ENCODE data around the gene BPTF.
"Not testable (repeated sequence)": the region's sequence is repeated elsewhere in the genome, so short reads cannot be mapped to it uniquely, and the experiment has no call there.

BPTF gene

DNA sequence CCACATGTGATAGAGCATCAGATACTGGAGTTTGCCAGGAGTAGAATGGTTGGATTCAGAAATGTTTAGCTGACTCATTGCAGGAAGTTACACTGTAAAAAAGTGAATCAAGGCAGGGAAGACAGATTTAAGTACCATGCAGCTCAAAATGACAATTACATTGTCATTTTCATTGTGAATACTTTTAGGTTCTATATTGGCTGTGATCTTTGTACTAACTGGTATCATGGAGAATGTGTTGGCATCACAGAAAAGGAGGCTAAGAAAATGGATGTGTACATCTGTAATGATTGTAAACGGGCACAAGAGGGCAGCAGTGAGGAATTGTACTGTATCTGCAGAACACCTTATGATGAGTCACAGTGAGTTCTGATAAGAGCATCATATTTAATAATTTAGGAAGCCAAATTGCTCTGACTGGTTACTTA is 137.9 kb downstream of the BPTF start:
- not testable (repeated sequence) for H3K4me1 Mint-ChIP-seq; H3K27me3 Mint-ChIP-seq (ENCODE audit: low read depth); H3K9me3 Mint-ChIP-seq; H3K4me3 Mint-ChIP-seq
- TF ChIP-seq, protein P1, sequence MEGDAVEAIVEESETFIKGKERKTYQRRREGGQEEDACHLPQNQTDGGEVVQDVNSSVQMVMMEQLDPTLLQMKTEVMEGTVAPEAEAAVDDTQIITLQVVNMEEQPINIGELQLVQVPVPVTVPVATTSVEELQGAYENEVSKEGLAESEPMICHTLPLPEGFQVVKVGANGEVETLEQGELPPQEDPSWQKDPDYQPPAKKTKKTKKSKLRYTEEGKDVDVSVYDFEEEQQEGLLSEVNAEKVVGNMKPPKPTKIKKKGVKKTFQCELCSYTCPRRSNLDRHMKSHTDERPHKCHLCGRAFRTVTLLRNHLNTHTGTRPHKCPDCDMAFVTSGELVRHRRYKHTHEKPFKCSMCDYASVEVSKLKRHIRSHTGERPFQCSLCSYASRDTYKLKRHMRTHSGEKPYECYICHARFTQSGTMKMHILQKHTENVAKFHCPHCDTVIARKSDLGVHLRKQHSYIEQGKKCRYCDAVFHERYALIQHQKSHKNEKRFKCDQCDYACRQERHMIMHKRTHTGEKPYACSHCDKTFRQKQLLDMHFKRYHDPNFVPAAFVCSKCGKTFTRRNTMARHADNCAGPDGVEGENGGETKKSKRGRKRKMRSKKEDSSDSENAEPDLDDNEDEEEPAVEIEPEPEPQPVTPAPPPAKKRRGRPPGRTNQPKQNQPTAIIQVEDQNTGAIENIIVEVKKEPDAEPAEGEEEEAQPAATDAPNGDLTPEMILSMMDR (IDR thresholded peaks at IDR 0.05; ENCODE audit: unreplicated experiment in 3 of 3), result peak; percentile 59 to 70 (median 62)
- peak overlapping the region in 1 of 3 experiments; percentile 14 for H3K27ac Mint-ChIP-seq
- H3K36me3 Mint-ChIP-seq (ENCODE audit: low read depth), result peaks cover 63% of the 10 kb centered on the region

DNA sequence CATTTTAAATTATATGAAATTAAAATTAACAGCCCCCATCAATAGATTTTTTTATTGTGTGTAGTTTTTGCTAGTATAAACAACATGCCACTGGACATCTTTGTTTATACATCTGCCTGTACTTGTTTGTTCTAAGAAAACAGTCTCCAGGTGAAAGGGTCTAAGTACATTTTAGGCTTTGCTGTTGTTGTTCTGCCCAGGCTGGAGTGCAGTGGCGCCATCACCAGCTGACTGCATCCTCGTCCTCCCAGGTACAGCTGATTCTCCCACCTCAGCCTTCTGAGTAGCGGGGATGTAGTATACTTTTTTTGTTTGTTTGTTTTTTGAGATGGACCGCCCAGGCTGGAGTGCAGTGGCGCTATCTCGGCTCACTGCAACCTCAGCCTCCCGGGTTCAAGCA is 145.5 kb downstream of the BPTF start:
- no peaks in the 10 kb centered on the region for H3K27me3 Mint-ChIP-seq (ENCODE audit: low read depth)
- TF ChIP-seq, protein P1 (IDR thresholded peaks at IDR 0.05; ENCODE audit: unreplicated experiment in 3 of 3), result no peak
- H3K4me3 Mint-ChIP-seq, result no peak overlapping the region
- H3K27ac Mint-ChIP-seq, result no peak overlapping the region
- no peaks in the 10 kb centered on the region for H3K4me1 Mint-ChIP-seq
- H3K36me3 Mint-ChIP-seq (ENCODE audit: low read depth), result peaks cover 56% of the 10 kb centered on the region
- H3K9me3 Mint-ChIP-seq, result no peaks in the 10 kb centered on the region

DNA sequence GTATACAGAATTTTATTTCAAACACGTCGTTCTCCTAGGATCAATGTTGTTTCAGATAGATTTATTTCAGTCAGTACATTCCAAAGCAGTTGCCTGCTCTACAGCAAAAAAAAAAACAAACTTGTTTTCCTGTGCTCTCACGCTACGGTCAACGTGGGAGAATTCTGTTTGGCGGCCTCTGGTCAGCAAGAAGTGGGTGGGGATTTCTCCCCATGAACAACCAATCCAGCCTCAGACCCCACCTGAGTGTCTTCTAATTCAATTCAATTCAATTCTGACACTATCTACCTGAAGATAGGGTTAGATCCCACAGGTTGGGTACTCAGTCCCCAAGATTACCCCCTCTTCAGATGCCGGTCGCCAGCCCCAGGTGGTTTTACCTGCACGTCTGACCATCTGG is 148.9 kb downstream of the BPTF start:
- Mint-ChIP-seq H3K27ac (peak overlapping the region in 1 of 3 experiments; percentile 34), H3K36me3 (ENCODE audit: low read depth) (peaks cover 52% of the 10 kb centered on the region), H3K4me3 (no peak overlapping the region), H3K4me1 (no peaks in the 10 kb centered on the region), H3K27me3 (ENCODE audit: low read depth) (no peaks in the 10 kb centered on the region), H3K9me3 (no peaks in the 10 kb centered on the region)
- TF ChIP-seq, protein P1 (IDR thresholded peaks at IDR 0.05; ENCODE audit: unreplicated experiment in 3 of 3), result no peak

DNA sequence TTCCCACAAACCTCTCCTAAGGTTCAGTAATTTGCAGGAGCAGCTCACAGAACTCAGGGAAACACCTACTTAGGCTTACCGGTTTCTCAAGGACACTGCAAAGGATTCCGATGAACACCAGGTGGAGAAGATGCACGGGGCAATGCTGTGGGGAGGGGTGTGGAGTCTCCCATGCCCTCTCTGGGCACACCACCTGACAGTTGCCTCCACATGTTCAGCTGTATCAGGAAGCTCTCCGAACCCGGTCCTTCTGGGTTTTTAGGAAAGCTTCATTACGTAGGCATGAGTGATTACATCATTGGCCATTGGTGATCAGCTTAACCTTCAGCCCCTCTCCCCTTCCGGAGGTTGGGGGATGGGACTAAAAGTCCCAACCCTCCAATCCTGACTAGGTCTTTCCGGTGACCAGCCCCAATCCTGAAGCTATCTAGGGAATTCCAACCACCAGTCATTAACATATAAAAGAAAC is 149.3 kb downstream of the BPTF start:
- TF ChIP-seq, protein P1 (IDR thresholded peaks at IDR 0.05; ENCODE audit: unreplicated experiment in 3 of 3), result no peak
- Mint-ChIP-seq H3K27me3 (ENCODE audit: low read depth) (no peaks in the 10 kb centered on the region), H3K9me3 (no peaks in the 10 kb centered on the region), H3K4me3 (no peak overlapping the region), H3K4me1 (no peaks in the 10 kb centered on the region), H3K27ac (no peak overlapping the region), H3K36me3 (ENCODE audit: low read depth) (peaks cover 52% of the 10 kb centered on the region)

DNA sequence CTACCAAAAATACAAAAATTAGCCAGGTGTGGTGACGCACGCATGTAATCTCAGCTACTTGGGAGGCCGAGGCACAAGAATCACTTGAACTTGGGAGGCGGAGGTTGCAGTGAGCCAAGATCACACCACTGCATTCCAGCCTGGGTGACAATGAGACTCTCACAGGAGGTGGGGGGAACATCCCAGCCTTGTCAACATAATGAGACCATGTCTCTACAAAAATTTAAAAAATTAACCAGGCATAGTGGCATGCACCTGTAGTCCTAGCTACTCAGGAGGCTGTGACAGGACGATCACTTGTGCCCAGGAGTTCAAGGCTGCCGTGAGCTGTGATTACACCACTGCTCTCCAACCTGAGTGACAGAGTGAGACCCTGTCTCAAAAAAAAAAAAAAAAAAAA is 151.0 kb downstream of the BPTF start:
- H3K27me3 Mint-ChIP-seq (ENCODE audit: low read depth); H3K27ac Mint-ChIP-seq; H3K9me3 Mint-ChIP-seq; H3K4me1 Mint-ChIP-seq; H3K4me3 Mint-ChIP-seq: not testable (repeated sequence)
- H3K36me3 Mint-ChIP-seq (ENCODE audit: low read depth), result peaks cover 55% of the 10 kb centered on the region

DNA sequence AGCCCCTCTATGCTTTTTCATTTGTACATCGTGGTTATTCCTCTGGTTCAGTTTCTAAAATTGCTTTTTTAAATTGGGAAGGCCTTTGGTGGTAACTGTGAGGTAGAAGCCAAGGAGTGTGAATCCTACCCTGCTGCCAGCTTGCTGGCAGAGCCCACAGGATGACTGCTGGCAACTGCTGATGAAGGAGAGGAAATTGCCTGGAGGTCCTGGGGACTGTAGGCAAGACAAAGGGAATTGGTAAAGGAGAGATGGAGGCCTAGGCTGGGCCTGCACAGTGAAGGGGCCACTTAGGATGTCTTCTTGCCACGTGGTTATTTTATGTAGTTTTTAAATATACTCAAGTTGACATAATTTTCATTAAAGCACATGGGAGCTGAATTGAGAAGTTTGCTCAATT is 155.2 kb downstream of the BPTF start:
- H3K27me3 Mint-ChIP-seq (ENCODE audit: low read depth), result no peaks in the 10 kb centered on the region

DNA sequence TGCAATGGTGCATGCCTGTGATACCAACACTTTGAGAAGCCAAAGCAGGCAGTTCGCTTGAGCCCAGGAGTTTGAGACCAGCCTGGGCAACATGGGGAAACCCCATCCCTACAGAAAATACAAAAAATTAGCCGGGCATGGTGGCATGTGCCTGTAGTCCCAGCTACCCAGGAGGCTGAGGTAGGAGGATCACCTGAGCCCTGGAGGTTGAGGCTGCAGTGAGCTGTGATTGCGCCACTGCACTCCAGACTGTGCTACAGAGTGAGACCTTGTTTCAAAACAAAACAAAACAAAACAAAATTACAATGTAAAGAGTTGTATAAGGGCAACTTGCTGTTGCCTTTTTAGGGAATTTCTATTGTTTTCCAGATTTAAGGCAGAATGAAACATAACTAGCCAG is 155.6 kb downstream of the BPTF start:
- not testable (repeated sequence) for H3K4me1 Mint-ChIP-seq; H3K4me3 Mint-ChIP-seq; H3K27me3 Mint-ChIP-seq (ENCODE audit: low read depth); H3K9me3 Mint-ChIP-seq
- H3K27ac Mint-ChIP-seq, result peak overlapping the region in 1 of 3 experiments; percentile 55
- peaks cover 44% of the 10 kb centered on the region for H3K36me3 Mint-ChIP-seq (ENCODE audit: low read depth)

More for the DNA sequence above, 155.2 kb downstream of the BPTF start:
- H3K27ac Mint-ChIP-seq, result peak overlapping the region; percentile 54 to 61 (median 55)
- peaks cover 6% of the 10 kb centered on the region for H3K4me1 Mint-ChIP-seq
- H3K36me3 Mint-ChIP-seq (ENCODE audit: low read depth), result peaks cover 45% of the 10 kb centered on the region
- no peaks in the 10 kb centered on the region for H3K9me3 Mint-ChIP-seq
- TF ChIP-seq, protein P1 (IDR thresholded peaks at IDR 0.05; ENCODE audit: unreplicated experiment in 3 of 3), result no peak
- no peak overlapping the region for H3K4me3 Mint-ChIP-seq
